Ascending aorta (tissue), 2 donors: ENCODE results near the gene HILPDA. TPM values are rescaled to one million over a fixed set of nuclear protein-coding genes. Genes with fewer than 3 reads are reported as not detected.

Experiments used
- DNase-seq, 2 donors: peaks; one replicate each; pipeline ENCODE4 v3.0.0-alpha.2; 2019; ENCODE audit warnings: low spot score in 2 of 2
- H3K27ac ChIP-seq, 2 donors: fragments of 200-600 bp; sonication (generic); one replicate each; pipeline ENCODE4 v1.5.1; 2016 to 2017; ENCODE audit warnings: mild to moderate bottlenecking in 1 of 2
- H3K27me3 ChIP-seq: fragments of 200-600 bp; sonication (generic); one replicate; pipeline ENCODE4 v1.5.1; 2017
- H3K36me3 ChIP-seq, 2 donors: fragments of 200-600 bp; sonication (generic); one replicate each; pipeline ENCODE4 v1.5.1; 2016
- H3K4me1 ChIP-seq, 2 donors: fragments of 200-600 bp; sonication (generic); one replicate each; pipeline ENCODE4 v1.5.1; 2016 to 2017; ENCODE audit warnings: mild to moderate bottlenecking in 1 of 2
- H3K4me3 ChIP-seq, 2 donors: fragments of 200-600 bp; sonication (generic); one replicate each; pipeline ENCODE4 v1.5.1; 2016 to 2017; ENCODE audit warnings: mild to moderate bottlenecking in 1 of 2
- H3K9me3 ChIP-seq, 2 donors: fragments of 200-600 bp; sonication (generic); one replicate each; pipeline ENCODE4 v1.5.1; 2016
- intact Hi-C: fragments of 100-400 bp; cut with DNase I; formaldehyde crosslinking; loops from one replicate; pipeline ENCODE4 v1.15.1; 2023
- total RNA-seq: library from RNA; depleted of rRNA; stranded (reverse); fragments of >200 nt; gene quantifications from one replicate; pipeline ENCODE4 v1.1.0, GENCODE V29; 2016
- TF ChIP-seq, protein P1 (sequence below), 3 experiments: fragments of 200-600 bp in 2 of 3; fragments of 450-650 bp in 1 of 3; sonication (generic) in 2 of 3; IDR thresholded peaks; one replicate each; pipeline ENCODE4 v1.5.1; 2016 to 2019; ENCODE audit warnings: antibody characterized with exemption in 3 of 3, mild to moderate bottlenecking in 1 of 3, moderate library complexity in 1 of 3

HILPDA gene
- total RNA-seq, 1 donor from 2014 or later = 19.3 TPM

DNA sequence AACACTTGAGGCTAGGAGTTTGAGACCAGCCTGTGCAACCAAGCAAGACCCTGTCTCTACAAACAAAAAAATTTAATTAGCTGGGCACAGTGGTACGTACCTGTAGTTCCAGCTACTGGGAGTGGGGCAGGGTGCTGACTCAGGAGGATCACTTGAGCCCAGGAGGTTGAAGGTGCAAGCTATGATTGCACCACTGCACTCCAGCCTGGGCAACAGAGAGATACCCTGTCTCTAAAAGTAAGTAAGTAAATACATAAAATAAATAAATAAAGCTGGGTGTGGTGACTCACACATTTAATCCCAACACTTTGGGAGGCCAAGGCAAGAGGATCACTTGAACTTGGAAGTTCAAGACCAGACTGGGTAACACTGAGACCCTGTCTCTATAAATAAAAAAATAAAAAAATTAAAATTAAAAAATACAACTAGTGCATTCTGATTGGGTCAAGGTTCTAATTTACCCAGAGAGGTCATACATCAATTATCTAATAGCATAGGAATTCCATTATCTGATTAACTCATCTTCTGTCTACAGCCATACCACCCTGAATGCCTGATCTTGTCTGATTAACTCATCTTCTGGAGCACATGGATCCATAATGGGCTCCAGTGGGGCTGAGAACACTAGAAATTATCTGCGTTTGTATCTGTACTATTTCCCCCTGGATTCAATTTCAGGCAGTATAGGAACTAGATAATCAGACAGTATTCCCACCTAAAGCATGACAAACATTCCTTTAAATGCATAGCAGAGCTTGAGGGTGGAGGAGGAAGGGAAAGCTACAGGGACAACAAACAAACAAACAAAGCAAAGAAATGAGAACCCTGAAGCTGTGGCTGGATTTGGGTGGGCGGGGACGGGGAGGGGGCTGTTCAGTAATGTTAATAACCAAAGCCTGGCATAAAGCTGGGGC is 21.0 kb upstream of the HILPDA start:
- no peak overlapping the region for H3K27ac ChIP-seq
- no peaks in the 10 kb centered on the region for H3K27me3 ChIP-seq
- intact Hi-C loops = no loop called here
- H3K4me3 ChIP-seq = no peak overlapping the region
- no peak for DNase-seq
- H3K36me3 ChIP-seq = no peaks in the 10 kb centered on the region
- TF ChIP-seq, protein P1, sequence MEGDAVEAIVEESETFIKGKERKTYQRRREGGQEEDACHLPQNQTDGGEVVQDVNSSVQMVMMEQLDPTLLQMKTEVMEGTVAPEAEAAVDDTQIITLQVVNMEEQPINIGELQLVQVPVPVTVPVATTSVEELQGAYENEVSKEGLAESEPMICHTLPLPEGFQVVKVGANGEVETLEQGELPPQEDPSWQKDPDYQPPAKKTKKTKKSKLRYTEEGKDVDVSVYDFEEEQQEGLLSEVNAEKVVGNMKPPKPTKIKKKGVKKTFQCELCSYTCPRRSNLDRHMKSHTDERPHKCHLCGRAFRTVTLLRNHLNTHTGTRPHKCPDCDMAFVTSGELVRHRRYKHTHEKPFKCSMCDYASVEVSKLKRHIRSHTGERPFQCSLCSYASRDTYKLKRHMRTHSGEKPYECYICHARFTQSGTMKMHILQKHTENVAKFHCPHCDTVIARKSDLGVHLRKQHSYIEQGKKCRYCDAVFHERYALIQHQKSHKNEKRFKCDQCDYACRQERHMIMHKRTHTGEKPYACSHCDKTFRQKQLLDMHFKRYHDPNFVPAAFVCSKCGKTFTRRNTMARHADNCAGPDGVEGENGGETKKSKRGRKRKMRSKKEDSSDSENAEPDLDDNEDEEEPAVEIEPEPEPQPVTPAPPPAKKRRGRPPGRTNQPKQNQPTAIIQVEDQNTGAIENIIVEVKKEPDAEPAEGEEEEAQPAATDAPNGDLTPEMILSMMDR (IDR thresholded peaks at IDR 0.05) = no peak
- no peaks in the 10 kb centered on the region for H3K4me1 ChIP-seq
- no peaks in the 10 kb centered on the region for H3K9me3 ChIP-seq

DNA sequence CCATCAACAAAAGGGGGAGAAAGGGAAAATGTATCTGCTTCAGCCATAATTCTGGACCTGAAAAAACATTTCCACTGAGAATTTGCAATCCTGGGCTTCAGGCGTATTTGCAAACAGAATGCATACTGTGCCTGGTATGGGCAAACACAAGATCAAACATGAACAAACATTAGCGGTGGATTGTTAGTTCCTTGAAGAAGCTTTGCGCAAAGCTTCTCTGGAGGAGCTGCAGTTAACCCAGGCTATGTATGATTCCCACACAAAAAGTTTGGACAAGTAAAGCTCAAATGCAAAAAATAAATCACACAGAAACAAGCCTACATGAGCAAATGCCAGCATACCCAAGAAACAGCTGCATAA is 20.4 kb upstream of the HILPDA start:
- H3K4me1 ChIP-seq = no peaks in the 10 kb centered on the region
- no peak overlapping the region for H3K4me3 ChIP-seq
- H3K36me3 ChIP-seq = no peaks in the 10 kb centered on the region
- no peaks in the 10 kb centered on the region for H3K27me3 ChIP-seq
- no peak for DNase-seq
- intact Hi-C loops = no loop called here
- TF ChIP-seq, protein P1 (IDR thresholded peaks at IDR 0.05) = no peak
- H3K27ac ChIP-seq = no peak overlapping the region
- no peaks in the 10 kb centered on the region for H3K9me3 ChIP-seq

DNA sequence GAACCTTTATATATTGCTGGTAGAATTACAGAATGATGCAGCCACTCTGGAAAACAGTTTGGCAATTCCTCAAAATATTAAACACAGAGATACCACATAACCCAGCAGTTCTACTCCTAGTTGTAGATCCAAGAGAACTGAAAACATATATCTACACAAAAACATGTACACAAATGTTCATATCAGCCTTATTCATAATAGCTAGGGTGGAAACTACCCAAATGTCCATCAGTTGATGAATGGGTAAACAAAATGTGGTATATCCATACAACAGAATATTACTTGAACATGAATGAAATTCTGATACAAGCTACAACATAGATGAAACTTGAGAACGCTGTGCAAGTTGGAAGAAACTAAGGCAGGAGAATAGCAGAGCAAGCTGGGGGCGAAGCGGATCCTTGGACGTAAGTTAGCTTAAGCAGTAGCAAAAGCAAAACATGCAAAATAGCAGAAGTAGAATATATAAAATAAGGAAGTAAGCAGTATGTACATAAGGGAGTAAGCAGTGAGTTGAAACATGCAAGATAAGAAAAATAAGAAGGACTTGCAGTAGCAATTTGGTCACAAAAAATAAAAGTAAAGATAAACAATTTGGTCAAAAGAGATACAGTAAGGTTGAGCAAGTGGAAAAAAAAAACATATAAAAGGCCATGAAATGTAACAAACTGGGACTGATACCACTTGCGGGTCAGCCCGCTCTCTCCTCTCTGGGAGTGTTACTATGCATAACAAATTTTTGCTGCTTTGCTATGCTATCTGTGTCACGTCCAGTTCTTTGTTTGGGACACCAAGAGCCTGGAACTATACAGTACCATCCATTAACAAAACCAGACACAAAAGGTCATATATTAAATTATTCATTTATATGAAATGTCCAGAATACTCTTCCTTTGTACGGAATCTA is 18.0 kb upstream of the HILPDA start:
- H3K27me3 ChIP-seq = no peaks in the 10 kb centered on the region
- intact Hi-C loops = no loop called here
- no peak overlapping the region for H3K4me3 ChIP-seq
- H3K9me3 ChIP-seq = no peaks in the 10 kb centered on the region
- H3K27ac ChIP-seq = no peak overlapping the region
- TF ChIP-seq, protein P1 (IDR thresholded peaks at IDR 0.05) = no peak
- no peaks in the 10 kb centered on the region for H3K36me3 ChIP-seq
- H3K4me1 ChIP-seq = no peaks in the 10 kb centered on the region
- no peak for DNase-seq

DNA sequence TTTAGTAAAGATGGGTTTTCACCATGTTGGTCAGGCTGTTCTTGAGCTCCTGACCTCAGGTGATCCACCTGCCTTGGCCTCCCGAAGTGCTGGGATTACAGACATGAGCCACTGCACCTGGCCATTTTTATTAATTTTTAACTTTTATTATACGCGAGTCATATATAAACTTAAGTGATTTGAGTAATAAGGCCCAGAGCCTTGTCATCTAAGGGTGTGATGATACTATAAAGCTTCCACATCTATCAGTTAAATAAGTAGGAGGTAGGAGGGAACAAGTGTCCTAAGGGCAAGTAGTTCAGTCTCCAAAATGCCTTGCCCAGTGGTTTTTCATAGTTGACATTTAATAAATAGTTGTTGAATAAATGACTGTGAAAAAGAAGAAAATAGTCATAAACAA is 13.3 kb upstream of the HILPDA start:
- Histone ChIP-seq H3K27ac (no peak overlapping the region), H3K4me1 (no peaks in the 10 kb centered on the region), H3K9me3 (no peaks in the 10 kb centered on the region), H3K36me3 (no peaks in the 10 kb centered on the region), H3K4me3 (no peak overlapping the region), H3K27me3 (no peaks in the 10 kb centered on the region)
- no peak for DNase-seq
- intact Hi-C loops = no loop called here
- TF ChIP-seq, protein P1 (IDR thresholded peaks at IDR 0.05) = no peak

DNA sequence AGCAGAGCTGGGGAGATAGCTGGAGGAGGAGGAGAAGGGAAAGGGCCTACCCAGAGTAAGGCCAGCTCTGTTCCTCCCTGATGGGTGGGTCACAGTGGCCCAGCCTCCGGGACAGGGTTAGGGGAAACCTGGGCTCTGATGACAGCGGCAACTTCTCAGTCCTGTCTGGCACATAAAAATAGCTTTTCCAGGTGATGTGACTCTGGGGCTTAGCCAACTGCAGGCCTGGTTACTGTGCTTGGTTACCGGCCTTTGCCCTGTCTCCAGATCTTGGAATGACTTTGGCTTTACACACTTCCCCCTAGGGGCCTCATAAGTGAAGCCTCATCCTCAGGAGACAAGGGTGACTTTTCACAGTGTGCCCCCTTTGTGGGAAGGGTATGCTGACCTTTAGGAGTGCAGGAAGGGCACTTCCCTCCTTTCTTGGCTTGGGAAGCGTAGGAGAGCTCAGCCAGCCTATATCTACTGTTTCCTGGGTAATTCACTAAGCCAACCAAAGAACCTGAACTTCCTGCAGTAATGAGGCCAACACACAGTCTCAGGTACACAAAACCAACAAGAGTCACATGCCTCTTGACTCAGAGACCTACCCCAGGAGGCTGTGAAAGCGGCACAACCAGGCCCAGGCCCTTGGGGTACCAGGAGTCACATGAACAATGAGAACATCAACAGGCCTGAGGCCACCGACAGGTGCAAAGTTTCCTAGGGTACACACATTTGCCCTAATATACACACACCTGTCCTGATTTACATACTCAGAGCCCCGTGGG is 11.7 kb upstream of the HILPDA start:
- H3K27me3 ChIP-seq = no peaks in the 10 kb centered on the region
- H3K36me3 ChIP-seq = no peaks in the 10 kb centered on the region
- H3K4me1 ChIP-seq = no peaks in the 10 kb centered on the region
- intact Hi-C loops = no loop called here
- DNase-seq = peak in 1 of 2 donors; percentile 42
- H3K27ac ChIP-seq = no peak overlapping the region
- H3K9me3 ChIP-seq = no peaks in the 10 kb centered on the region
- no peak overlapping the region for H3K4me3 ChIP-seq
- TF ChIP-seq, protein P1 (IDR thresholded peaks at IDR 0.05) = no peak
